Measurements from ENCODE around the gene STXBP1.

The STXBP1 gene

DNA sequence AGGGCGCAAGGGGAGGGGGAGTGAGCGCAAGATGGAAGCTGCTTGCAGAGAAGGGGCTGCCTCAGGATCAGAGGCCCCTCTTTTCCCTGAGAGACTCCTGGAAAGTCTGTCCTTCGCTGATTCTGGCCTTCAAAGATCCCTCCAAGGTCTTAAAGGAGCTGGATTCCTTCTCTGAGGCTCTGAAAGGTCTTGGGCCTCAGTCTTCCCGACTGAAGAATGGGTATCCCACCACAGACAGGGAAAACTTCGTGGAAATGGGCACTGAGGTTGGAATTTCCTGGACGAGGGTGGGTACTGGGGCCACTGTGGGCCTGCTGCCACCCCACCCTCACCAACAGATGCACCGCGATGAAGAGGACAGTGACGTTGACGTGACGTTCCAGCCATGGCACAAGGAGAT, 100.3 kb downstream of the STXBP1 start:
- DNase-seq (ENCODE audit: low spot score), result no peak
- FAIRE-seq, result no peak

GRCh38 chr9:127712867-127713266, 100.8 kb downstream of the STXBP1 start:
- FAIRE-seq (no peak), DNase-seq (ENCODE audit: low spot score) (no peak)

DNA sequence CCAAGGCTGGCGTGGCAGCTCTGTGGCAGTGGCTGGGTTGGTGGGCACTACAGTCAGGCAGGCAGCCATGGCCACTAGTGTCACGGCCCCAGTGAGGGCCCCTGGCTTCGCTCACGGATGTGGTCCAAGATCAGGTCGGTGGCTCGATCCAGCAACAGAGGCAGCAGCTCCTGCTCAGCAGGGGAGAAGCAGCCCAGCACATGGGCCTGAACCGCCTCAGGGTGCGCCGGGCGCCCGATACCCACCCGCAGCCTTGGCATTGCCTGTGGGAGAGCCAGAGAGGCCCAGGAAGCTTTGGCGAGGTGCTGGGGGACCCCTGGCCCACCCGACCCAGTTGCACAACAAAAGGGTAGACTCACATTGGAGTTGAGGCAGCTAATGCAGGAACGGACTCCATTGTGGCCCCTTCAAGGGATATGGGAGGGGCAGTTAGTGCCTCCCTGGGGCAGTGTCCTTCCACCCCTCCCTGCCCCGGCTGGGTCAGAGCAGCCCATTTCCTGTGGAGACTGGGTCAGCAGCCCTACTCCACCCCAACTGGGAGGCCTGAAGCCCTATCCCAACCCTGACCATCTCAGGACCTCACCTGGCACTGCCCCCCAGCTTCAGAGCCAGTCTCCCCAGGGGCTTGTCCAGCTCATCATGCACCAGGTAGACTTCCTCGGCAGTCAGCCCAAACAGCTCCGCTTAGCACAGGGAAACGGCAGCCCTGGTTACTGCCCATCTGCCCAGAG, 102.1 kb downstream of the STXBP1 start:
- FAIRE-seq (no peak), DNase-seq (ENCODE audit: low spot score) (no peak)

GRCh38 chr9:127714951-127715469, 102.9 kb downstream of the STXBP1 start:
- DNase-seq (ENCODE audit: low spot score) (no peak), FAIRE-seq (no peak)

GRCh38 chr9:127715470-127716337, 103.6 kb downstream of the STXBP1 start, which contains the start of the genes PTRH1 and TTC16:
Gene PTRH1, minus strand, starts transcription at chr9:127715663. Its CDS starts 24 bp downstream, at chr9:127715639.
Gene TTC16, plus strand, starts transcription at chr9:127716079. Its CDS starts 67 bp downstream, at chr9:127716146.
- peak; percentile 86 for DNase-seq (ENCODE audit: low spot score)
- FAIRE-seq, result peak; percentile 84

DNA sequence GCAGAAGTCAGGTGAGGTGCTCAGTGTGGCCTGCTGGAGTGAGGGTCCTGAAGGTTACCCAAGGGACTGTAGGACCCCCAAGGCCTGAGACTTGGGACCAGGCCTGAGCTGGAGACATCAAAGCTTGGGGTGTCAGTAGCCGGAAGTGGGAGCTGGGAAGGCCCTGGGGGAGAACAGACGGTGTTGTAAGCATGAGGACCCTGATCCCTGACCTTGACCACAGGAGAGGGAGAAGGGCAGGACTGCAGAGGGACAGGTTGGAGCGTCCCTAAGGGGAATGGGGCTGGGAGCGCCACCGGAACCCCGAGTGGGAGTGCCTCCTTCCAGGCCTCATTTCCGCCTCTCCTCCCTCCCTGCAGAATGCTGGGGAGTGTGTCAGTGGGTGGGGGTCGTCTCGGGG, 104.3 kb downstream of the STXBP1 start:
- FAIRE-seq (no peak), DNase-seq (ENCODE audit: low spot score) (no peak)

GRCh38 chr9:127717766-127718165, 105.7 kb downstream of the STXBP1 start:
- FAIRE-seq, result no peak
- no peak for DNase-seq (ENCODE audit: low spot score)

DNA sequence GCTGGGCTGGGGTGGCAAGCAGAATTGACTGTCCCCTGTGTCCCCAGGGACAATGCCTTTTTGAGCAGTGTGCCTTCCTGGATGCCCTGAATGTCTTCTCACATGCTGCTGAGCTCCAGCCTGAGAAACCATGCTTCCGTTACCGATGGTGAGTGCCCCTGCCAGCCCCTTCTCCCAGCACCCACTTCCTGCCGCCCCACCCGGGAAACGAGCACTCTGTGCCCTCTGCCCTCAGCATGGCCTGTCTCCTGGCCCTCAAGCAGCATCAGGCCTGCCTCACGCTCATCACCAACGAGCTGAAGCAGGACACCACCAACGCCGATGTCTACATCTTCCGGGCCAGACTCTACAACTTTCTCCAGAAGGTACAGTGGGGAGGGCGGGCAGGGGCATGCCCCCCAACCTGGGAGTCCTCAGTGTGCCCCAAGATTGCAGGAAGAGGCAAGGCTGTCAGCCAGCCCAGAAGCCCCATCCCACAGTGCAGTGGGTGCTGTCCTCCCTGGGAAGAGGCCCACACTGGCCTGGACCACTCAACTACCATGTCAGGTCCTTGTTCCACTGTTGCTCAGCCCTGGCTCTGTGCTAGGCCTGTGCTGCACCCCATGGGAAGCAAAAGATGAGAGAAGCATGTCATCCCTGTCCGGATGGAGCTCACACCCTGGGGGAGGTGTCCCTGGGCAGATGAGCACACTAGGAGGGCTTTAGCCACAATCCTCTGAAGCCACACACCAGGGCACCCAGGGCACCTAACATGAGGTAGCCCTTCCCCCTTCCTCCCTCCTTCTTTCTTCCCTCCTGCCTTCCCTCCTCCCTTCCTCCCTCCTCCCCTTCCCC, 108.2 kb downstream of the STXBP1 start:
- FAIRE-seq, result no peak
- DNase-seq (ENCODE audit: low spot score), result peak; percentile 16

DNA sequence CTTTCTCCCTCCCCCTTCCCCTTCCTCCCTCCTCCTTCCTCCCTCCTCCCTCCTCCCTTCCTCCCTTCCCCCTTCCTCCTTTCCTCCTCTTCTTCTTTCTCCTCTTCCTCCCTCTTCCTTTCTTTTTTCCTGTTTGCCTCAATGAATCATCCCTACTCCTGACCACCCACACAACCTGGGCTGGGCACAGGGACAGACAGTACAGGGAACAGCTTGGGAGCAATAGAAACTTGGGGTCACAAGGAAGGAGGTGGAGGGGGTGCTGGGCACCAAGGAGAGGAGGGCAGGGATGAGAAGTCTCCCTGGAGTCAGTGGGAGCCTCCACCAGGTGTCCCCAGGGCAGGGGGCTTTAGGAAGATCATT, 108.8 kb downstream of the STXBP1 start:
- no peak for FAIRE-seq
- DNase-seq (ENCODE audit: low spot score), result no peak

DNA sequence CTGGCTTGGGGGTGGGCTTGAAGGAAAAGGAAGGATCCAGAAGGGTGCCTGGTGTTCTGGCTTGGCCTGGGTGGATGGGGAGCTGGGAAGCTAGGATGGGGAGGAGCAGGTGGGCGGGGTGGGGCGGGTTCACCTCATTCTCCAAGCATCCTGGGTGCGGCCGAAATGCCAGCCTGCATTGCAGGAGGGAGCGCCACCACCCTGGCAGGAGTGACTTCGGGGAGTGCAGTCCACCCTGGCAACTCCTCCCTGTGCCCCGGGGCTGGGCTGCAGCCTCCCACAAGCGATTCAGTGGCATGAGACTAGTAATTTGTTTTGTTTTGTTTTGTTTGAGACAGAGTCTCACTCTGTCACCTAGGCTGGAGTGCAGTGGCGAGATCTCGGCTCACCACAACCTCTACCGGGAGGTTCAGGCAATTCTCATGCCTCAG, 109.3 kb downstream of the STXBP1 start:
- DNase-seq (ENCODE audit: low spot score) (no peak), FAIRE-seq (no peak)

DNA sequence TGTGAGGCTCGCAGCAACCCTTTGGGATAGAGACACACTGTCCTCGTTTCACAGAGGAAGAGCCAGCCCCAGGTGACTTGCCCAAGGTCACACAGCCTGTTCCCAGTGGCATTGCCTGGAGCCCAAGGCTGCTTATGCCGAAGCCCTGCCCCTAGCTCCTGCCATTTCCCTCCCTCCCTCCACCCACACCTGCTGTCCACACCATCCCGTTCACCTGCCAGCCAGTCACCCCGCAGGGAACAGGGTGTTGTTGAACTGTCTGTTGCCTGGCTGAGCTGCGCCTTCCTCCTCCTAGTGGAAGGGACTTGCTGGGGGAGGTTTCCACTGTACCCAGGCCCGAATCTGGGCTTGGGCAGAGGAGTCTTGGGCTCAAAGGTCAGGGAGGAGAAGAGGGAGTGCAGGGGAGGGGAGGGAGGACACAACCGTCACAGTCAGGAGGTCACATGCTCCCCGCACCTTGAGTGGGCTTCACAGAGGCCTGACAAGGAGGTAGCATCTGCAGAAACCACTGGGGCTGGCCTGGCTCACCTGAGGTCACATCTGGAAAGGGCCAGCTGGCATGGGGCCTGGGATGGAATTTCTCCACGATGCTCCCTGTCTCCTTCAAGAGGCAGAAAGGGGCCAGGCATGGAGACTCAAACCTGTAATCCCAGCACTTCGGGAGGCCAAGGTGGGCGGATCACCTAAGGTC, 110.1 kb downstream of the STXBP1 start:
- DNase-seq (ENCODE audit: low spot score), result no peak

GRCh38 chr9:127723013-127723412, 110.9 kb downstream of the STXBP1 start:
- no peak for FAIRE-seq
- DNase-seq (ENCODE audit: low spot score), result no peak

More for the DNA sequence above, 110.1 kb downstream of the STXBP1 start:
- no peak for FAIRE-seq

DNA sequence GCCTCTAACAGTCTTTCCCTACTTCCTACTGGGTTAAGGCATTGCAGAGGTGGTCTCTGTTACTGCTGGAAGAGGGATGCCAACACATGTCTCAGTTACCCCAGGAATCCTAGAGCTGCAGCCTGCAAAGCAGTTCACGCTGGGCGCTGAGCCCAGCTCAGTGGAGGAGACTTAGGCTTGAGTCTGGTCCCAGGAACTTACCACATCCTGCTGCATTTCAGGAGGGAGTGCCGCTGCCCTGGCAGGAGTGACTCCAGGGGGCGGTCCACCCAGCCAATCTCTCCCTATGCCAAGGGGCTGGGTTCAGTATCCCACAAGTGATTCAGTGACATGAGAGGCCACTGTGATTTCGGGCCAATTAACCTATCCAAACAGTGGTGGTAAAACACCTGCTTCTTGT, 111.4 kb downstream of the STXBP1 start:
- FAIRE-seq, result peak; percentile 25
- DNase-seq (ENCODE audit: low spot score), result peak; percentile 48

DNA sequence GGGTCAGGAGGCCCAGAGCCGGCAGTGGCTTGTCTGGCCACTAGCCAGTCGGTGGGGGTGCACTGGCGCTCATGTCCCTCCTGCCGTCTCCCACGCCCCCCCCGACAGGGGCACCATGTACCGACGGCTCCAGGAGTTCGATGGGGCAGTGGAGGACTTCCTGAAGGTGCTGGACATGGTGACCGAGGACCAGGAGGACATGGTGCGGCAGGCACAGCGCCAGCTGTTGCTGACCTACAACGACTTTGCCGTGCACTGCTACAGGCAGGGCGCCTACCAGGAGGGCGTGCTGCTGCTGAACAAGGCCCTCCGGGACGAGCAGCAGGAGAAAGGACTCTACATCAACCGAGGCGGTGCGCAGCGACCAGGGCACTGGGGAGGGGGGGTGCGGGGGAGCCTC, 111.9 kb downstream of the STXBP1 start:
- FAIRE-seq (no peak), DNase-seq (ENCODE audit: low spot score) (no peak)

GRCh38 chr9:127726871-127727270, 114.8 kb downstream of the STXBP1 start:
- FAIRE-seq, result no peak
- no peak for DNase-seq (ENCODE audit: low spot score)

DNA sequence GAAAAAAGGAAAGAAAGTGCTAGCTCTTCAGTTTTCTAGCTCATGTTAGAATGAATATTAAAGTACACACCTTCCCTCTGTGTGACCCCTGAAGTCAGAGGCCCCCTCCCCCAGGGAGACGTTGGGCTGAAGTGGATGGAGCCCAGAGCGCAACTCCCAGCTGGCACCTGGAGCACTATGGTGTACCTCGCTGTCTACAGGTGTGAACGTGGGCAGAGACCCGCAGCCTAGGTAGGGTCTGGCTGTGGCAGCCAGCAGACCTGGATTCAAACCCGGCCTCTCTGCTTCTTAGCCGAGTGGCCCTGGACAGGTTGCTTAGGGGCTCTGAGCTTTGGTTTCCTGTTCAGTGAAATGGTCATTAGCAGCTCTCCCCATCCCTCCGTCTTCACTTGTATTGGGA, 116.7 kb downstream of the STXBP1 start:
- no peak for DNase-seq (ENCODE audit: low spot score)
- FAIRE-seq, result no peak

- DNase-seq (ENCODE audit: low spot score) (no peak), FAIRE-seq (no peak)
These were observed 117.6 kb downstream of the STXBP1 start for GRCh38 chr9:127729522-127730256.

- FAIRE-seq, result no peak
- no peak for DNase-seq (ENCODE audit: low spot score)
These were observed 118.2 kb downstream of the STXBP1 start for GRCh38 chr9:127730262-127730661.

DNA sequence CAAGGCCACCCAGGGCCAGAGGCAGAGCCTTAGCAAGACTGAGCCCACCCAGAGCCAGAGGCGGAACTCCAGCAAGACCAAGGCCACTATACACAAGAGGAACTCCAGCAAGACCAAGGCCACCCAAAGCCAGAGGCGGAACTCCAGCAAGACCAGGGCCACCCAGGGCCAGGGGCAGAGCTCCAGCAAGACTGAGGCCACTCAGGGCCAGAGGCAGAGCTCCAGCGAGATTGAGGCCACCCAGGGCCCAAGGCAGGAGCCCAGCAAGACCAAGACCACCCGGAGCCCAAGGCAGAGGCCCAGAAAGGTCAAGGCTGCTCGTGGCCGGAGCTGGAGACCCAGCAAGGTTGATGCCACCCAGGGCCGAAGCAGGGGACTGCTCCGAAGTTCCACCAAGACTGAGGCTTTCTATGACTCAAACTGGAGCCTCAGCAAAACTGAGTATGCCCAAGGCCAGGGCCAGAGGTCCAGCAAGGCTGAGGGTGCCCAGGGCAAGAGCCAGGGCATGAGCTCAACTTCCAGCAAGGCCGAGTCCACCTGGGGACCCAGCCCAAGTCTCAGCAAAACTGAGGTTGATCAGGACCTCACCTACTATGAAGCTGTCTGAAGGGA, 118.8 kb downstream of the STXBP1 start:
- DNase-seq (ENCODE audit: low spot score) (no peak), FAIRE-seq (no peak)

DNA sequence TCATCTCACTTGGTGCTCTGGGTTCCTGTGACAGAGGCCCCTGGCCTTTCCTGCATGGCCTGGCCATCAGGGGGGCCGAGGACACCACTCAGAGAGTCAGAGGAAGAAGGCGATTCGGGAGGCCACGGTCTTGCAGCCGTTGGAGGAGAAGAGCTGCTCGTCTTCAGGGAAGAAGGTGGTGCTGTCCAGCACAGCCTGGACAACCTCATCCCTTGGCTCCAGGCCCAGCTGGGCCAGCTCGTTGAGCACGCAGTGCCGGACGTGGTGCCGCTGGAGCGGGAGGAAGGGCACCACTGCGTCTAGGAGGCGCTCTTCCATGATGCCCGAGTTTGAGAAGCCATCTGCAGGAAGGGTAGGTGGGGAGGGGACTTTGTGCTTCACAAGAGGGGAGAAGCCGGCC, 119.9 kb downstream of the STXBP1 start:
- FAIRE-seq (no peak), DNase-seq (ENCODE audit: low spot score) (no peak)
